ENCODE data around the gene MAPRE3. TPM values are rescaled to one million over a fixed set of nuclear protein-coding genes. Genes with fewer than 3 reads are reported as not detected.
A peak's percentile ranks its signal among the peaks of the same experiment; 100 is the strongest.

MAPRE3 gene
- total RNA-seq, 2 donors from 2014 or later = 12.0 to 28.9 TPM

- WGBS = 94% methylated on average over 4 of the region's 4 CpGs
- intact Hi-C loops (cut with DNase I) = no loop called here
- H3K27me3 ChIP-seq (replicated peaks; ENCODE audit: insufficient read depth) = no peaks in the 10 kb centered on the region
- no peaks in the 10 kb centered on the region for H3K4me1 ChIP-seq (replicated peaks)
- H3K4me3 ChIP-seq = no peak overlapping the region
- H3K9me3 ChIP-seq = no peaks in the 10 kb centered on the region
- TF ChIP-seq POLR2AphosphoS5 (IDR thresholded peaks at IDR 0.05) = no peak
- no peak for TF ChIP-seq CTCF (IDR thresholded peaks at IDR 0.05)
- TF ChIP-seq POLR2A (IDR thresholded peaks at IDR 0.05) = no peak
- H3K36me3 ChIP-seq = no peaks in the 10 kb centered on the region
- no peak overlapping the region for H3K27ac ChIP-seq
- DNase-seq (ENCODE audit: low spot score) = no peak
Measured at GRCh38 chr2:27013738-27014137, 43.3 kb downstream of the MAPRE3 start.

DNA sequence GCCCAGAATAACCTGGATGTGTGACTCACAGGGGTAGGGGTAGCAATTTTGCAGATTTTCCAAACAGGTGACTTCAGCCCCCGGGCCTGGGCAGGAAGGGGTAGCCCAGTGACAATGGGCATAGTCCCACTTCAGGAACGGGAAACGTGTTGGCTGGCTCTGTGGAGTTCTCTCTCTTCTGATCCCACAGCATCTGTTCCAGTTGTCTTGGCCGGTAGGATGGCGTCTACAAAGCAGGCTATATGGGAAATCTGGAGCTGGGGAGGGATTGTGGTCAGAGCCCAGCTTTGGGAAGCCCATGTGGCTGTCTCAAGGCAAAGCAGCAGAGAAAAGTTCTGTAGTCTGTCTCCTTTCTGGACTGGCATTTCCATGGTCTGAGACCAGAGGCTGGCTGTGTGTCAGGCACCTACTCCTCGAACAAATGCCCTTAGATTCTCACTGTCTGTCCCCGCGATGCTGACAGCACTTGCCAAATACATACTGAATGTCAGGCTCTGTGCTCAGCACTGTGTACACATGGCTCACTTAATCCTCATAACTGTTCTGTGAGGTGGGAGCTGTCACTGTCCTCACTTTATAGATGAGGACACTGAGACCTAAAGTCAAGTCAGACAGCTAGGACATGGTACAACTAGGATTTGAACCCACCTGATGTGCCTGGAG, 44.5 kb downstream of the MAPRE3 start:
- DNase-seq (ENCODE audit: low spot score) = no peak
- Histone ChIP-seq H3K9me3 (no peaks in the 10 kb centered on the region), H3K27me3 (replicated peaks; ENCODE audit: insufficient read depth) (no peaks in the 10 kb centered on the region), H3K4me1 (replicated peaks) (no peaks in the 10 kb centered on the region), H3K4me3 (no peak overlapping the region), H3K27ac (no peak overlapping the region), H3K36me3 (no peaks in the 10 kb centered on the region)
- intact Hi-C loops (cut with DNase I) = loop anchor here (5.0 kb wide), 1 partner anchor 168 kb away; the partner anchor contains the start of gene DPYSL5
- 65% methylated on average over 8 of the region's 8 CpGs for WGBS
- TF ChIP-seq CTCF (IDR thresholded peaks at IDR 0.05) (no peak), POLR2AphosphoS5 (IDR thresholded peaks at IDR 0.05) (no peak), POLR2A (IDR thresholded peaks at IDR 0.05) (no peak)

GRCh38 chr2:27016801-27017325, 46.4 kb downstream of the MAPRE3 start:
- H3K4me3 ChIP-seq = no peak overlapping the region
- intact Hi-C loops (cut with DNase I) = loop anchor here (2.0 to 5.0 kb wide), 2 partner anchors 56 to 170 kb away; partner anchors contain the start of gene DPYSL5
- no peaks in the 10 kb centered on the region for H3K36me3 ChIP-seq
- no peak overlapping the region for H3K27ac ChIP-seq
- TF ChIP-seq POLR2A (IDR thresholded peaks at IDR 0.05) (no peak), CTCF (IDR thresholded peaks at IDR 0.05) (peak; percentile 57 to 77 (median 72)), POLR2AphosphoS5 (IDR thresholded peaks at IDR 0.05) (no peak)
- no peaks in the 10 kb centered on the region for H3K4me1 ChIP-seq (replicated peaks)
- H3K27me3 ChIP-seq (replicated peaks; ENCODE audit: insufficient read depth) = no peaks in the 10 kb centered on the region
- DNase-seq (ENCODE audit: low spot score) = peak; percentile 25
- no peaks in the 10 kb centered on the region for H3K9me3 ChIP-seq
- WGBS = 67% methylated on average over 3 of the region's 3 CpGs

DNA sequence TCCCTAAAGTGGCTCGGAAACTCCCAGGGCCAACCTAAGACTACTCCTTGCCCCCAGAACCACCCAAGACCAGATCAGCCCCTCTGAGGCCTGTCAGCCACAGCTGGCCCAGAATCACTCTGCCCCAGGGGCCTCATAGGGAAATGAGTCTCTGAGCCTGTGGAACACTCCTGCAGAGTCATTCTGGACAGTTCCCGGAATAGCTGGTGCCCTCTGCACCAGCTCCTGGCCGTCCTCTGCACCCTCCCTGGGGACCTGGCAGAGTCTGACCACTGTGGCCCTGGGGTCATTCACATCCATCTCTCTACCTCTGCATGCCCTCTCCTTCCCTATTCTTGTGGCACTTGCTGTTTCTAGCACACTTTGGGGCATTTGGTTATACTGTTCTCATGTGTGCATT, 47.7 kb downstream of the MAPRE3 start:
- WGBS = 95% methylated on average over 3 of the region's 3 CpGs
- intact Hi-C loops (cut with DNase I) = loop anchor here (5.0 kb wide), 1 partner anchor 171 kb away; the partner anchor contains the start of gene DPYSL5
- Histone ChIP-seq H3K27ac (no peak overlapping the region), H3K27me3 (replicated peaks; ENCODE audit: insufficient read depth) (no peaks in the 10 kb centered on the region), H3K4me3 (no peak overlapping the region), H3K36me3 (peaks cover 0 to 8% of the 10 kb centered on the region in 2 donors), H3K4me1 (replicated peaks) (no peaks in the 10 kb centered on the region), H3K9me3 (no peaks in the 10 kb centered on the region)
- TF ChIP-seq POLR2A (IDR thresholded peaks at IDR 0.05) (no peak), CTCF (IDR thresholded peaks at IDR 0.05) (no peak), POLR2AphosphoS5 (IDR thresholded peaks at IDR 0.05) (no peak)
- no peak for DNase-seq (ENCODE audit: low spot score)

GRCh38 chr2:27019459-27019858, 49.0 kb downstream of the MAPRE3 start:
- no peaks in the 10 kb centered on the region for H3K9me3 ChIP-seq
- intact Hi-C loops (cut with DNase I) = loop anchor here (5.0 kb wide), 1 partner anchor 172 kb away; the partner anchor contains the start of gene DPYSL5
- H3K4me3 ChIP-seq = no peak overlapping the region
- no peaks in the 10 kb centered on the region for H3K27me3 ChIP-seq (replicated peaks; ENCODE audit: insufficient read depth)
- DNase-seq (ENCODE audit: low spot score) = no peak
- WGBS = 95% methylated on average over 9 of the region's 9 CpGs
- H3K4me1 ChIP-seq (replicated peaks) = no peaks in the 10 kb centered on the region
- TF ChIP-seq POLR2AphosphoS5 (IDR thresholded peaks at IDR 0.05) (no peak), CTCF (IDR thresholded peaks at IDR 0.05) (no peak), POLR2A (IDR thresholded peaks at IDR 0.05) (no peak)
- peaks cover 0 to 8% of the 10 kb centered on the region in 2 donors for H3K36me3 ChIP-seq
- no peak overlapping the region for H3K27ac ChIP-seq
